Body of pancreas (tissue), 4 donors: Measurements from ENCODE around the gene FOXK1. TPM values are rescaled to one million over a fixed set of nuclear protein-coding genes. Genes with fewer than 3 reads are reported as not detected.

Experiments
- ATAC-seq: fragments of 150-250 bp; one replicate; pipeline ENCODE4 v1.9.1; 2016
- DNase-seq, 4 donors: peaks; one replicate each; pipeline ENCODE4 v3.0.0-alpha.2; 2019
- H3K27ac ChIP-seq, 4 donors: fragments of 200-600 bp; sonication (generic); 1 replicate in 3 of 4; 2 replicates in 1 of 4; pipeline versions ENCODE4 v1.5.1 to v1.6.1; 2016 to 2019; ENCODE audit warnings: mild to moderate bottlenecking in 1 of 4, mixed read lengths in 1 of 4, moderate library complexity in 1 of 4
- H3K27me3 ChIP-seq, 2 donors: fragments of 200-600 bp; sonication (generic); one replicate each; pipeline ENCODE4 v1.6.0; 2016; ENCODE audit warnings: mild to moderate bottlenecking in 1 of 2
- H3K36me3 ChIP-seq, 2 donors: fragments of 200-600 bp; sonication (generic); replicated peaks in 1 of 2; 2 replicates each; pipeline ENCODE4 v1.5.1; 2016; ENCODE audit warnings: low read depth in 2 of 2; ENCODE audit not compliant: insufficient read depth in 1 of 2
- H3K4me1 ChIP-seq: fragments of 200-600 bp; sonication (generic); one replicate; pipeline ENCODE4 v1.6.0; 2016
- H3K4me3 ChIP-seq, 2 donors: fragments of 200-600 bp; sonication (generic); 1 replicate in 1 of 2; 2 replicates in 1 of 2; pipeline ENCODE4 v1.5.1; 2016 to 2019
- H3K9me3 ChIP-seq, 3 donors: fragments of 200-600 bp; sonication (generic); 1 replicate in 2 of 3; 2 replicates in 1 of 3; pipeline ENCODE4 v1.5.1; 2016
- CTCF ChIP-seq, 7 experiments: fragments of 450-650 bp in 4 of 7; fragments of 200-600 bp in 3 of 7; sonication (generic) in 3 of 7; IDR thresholded peaks; one replicate each; pipeline ENCODE4 v1.5.1; 2016 to 2019; ENCODE audit warnings: antibody characterized with exemption in 7 of 7
- POLR2A ChIP-seq, 3 donors: fragments of 450-650 bp; IDR thresholded peaks; one replicate each; pipeline ENCODE4 v1.6.1; 2016; ENCODE audit warnings: antibody characterized with exemption in 3 of 3, mild to moderate bottlenecking in 2 of 3
- WGBS, 2 donors: methylation state at CpG; one replicate each; pipeline ENCODE4 v1.1.5; 2017; 5-methylcytosine and 5-hydroxymethylcytosine counted together
- intact Hi-C: fragments of 100-400 bp; cut with DNase I; formaldehyde crosslinking; loops from one replicate; pipeline ENCODE4 v1.15.1; 2023
- total RNA-seq, 2 donors: library from RNA; depleted of rRNA; stranded (reverse); fragments of >200 nt; gene quantifications; one replicate each; pipeline ENCODE4 v1.1.0, GENCODE V29; 2016

FOXK1 gene
- total RNA-seq, 2 donors from 2014 or later, result 16.2 to 17.6 TPM

GRCh38 chr7:4785371-4785770, 103.3 kb downstream of the FOXK1 start:
- DNase-seq, result no peak
- Histone ChIP-seq H3K4me1 (no peaks in the 10 kb centered on the region), H3K9me3 (no peaks in the 10 kb centered on the region), H3K27me3 (no peaks in the 10 kb centered on the region), H3K36me3 (peaks cover 5 to 39% of the 10 kb centered on the region in 2 donors), H3K27ac (no peak overlapping the region), H3K4me3 (no peak overlapping the region)
- no peak for TF ChIP-seq POLR2A (IDR thresholded peaks at IDR 0.05)
- TF ChIP-seq CTCF (IDR thresholded peaks at IDR 0.05), result no peak
- intact Hi-C loops, result no loop called here
- no peak for ATAC-seq
- 86 to 95% methylated on average over 12 to 19 of the region's 20 CpGs for WGBS, 2 donors

DNA sequence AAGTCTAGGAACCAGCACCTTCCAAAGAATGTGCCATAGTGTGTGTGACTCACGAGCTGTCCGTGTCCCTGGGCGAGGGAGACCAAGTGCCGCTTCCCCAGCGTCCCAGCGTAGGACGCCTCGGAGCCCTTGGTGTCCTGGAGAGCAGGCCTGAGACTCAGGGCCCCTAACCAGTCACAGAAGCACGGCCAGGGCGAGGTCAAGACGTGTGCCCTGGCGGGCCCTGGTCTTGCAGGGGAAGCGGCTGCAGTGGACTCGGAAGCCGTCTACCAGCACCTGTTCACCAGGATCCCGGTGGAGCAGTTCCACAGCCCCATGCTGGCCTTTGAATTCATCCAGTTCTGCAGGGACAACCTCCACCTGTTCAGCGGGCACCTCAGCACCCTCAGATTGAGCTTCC, 103.9 kb downstream of the FOXK1 start:
- Histone ChIP-seq H3K27me3 (no peaks in the 10 kb centered on the region), H3K27ac (no peak overlapping the region), H3K36me3 (peaks cover 8 to 36% of the 10 kb centered on the region in 2 donors), H3K9me3 (no peaks in the 10 kb centered on the region), H3K4me1 (no peaks in the 10 kb centered on the region), H3K4me3 (no peak overlapping the region)
- DNase-seq (no peak), ATAC-seq (no peak)
- 92 to 93% methylated on average over 8 to 17 of the region's 17 CpGs for whole genome bisulfite sequencing, 2 donors
- intact Hi-C loops, result no loop called here
- TF ChIP-seq CTCF (IDR thresholded peaks at IDR 0.05), result no peak
- no peak for TF ChIP-seq POLR2A (IDR thresholded peaks at IDR 0.05)

DNA sequence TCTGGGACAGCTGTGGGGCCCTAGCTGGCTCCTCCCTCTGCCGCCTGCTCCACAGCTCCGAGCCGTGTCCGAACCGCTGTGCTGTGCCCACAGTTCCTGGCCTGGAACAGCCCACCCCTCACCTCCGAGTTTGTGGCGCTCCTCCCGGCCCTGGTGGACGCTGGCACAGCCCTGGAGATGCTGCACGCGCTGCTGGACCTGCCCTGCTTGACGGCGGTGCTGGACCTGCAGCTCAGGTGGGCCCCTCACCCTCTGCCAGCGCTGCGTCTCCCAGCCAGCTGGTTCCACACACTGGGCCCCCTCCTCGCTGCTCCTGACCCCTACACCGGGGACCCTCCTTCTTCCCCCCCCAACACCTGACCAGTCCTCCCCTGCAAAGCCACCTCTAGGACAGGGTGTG, 105.4 kb downstream of the FOXK1 start:
- Histone ChIP-seq H3K4me3 (no peak overlapping the region), H3K27ac (no peak overlapping the region), H3K27me3 (no peaks in the 10 kb centered on the region), H3K9me3 (no peaks in the 10 kb centered on the region), H3K4me1 (peaks cover 9% of the 10 kb centered on the region), H3K36me3 (peaks cover 12 to 21% of the 10 kb centered on the region in 2 donors)
- ATAC-seq, result no peak
- no peak for TF ChIP-seq POLR2A (IDR thresholded peaks at IDR 0.05)
- no peak for TF ChIP-seq CTCF (IDR thresholded peaks at IDR 0.05)
- WGBS, 2 donors, result 91 to 97% methylated on average over 5 to 17 of the region's 17 CpGs
- intact Hi-C loops, result no loop called here
- DNase-seq, result no peak

GRCh38 chr7:4787947-4788626, 106.0 kb downstream of the FOXK1 start:
- DNase-seq (no peak), ATAC-seq (no peak)
- peaks cover 15% of the 10 kb centered on the region for H3K4me1 ChIP-seq
- intact Hi-C loops, result no loop called here
- no peaks in the 10 kb centered on the region for H3K27me3 ChIP-seq
- TF ChIP-seq POLR2A (IDR thresholded peaks at IDR 0.05) (no peak), CTCF (IDR thresholded peaks at IDR 0.05) (no peak)
- WGBS, 2 donors, result 85 to 100% methylated on average over 3 to 23 of the region's 23 CpGs
- no peak overlapping the region for H3K4me3 ChIP-seq
- H3K9me3 ChIP-seq, result no peaks in the 10 kb centered on the region
- H3K36me3 ChIP-seq, result peaks cover 12 to 19% of the 10 kb centered on the region in 2 donors
- H3K27ac ChIP-seq, result no peak overlapping the region

DNA sequence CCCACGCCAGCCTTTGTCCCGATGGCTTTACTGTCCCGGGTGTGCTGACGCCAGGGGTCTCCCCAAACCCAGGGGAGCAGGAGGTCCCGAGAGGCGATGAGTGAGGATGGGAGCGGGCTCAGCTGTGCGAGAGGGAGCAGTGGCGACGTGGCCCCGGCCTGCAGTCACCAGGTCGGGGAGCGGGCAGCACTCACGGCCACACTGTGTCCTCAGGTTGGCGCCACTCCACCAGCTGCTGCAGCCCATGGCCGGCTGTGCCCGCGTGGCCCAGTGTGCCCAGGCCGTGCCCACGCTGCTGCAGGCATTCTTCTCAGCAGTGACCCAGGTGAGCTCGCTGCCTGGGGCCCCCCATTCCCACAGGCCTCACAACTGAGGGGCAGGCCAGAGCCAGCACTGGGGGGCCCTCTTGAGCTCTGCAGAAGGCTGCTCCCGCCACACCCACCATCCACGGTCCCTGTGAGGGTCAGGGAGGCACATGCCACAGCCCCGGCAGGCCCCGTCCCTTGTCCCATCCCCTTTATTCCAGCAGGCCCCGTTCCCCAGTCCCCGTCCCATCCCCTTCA, 106.6 kb downstream of the FOXK1 start:
- DNase-seq, result no peak
- Histone ChIP-seq H3K4me3 (no peak overlapping the region), H3K27me3 (no peaks in the 10 kb centered on the region), H3K9me3 (no peaks in the 10 kb centered on the region), H3K4me1 (peaks cover 15% of the 10 kb centered on the region), H3K36me3 (peaks cover 12 to 19% of the 10 kb centered on the region in 2 donors), H3K27ac (no peak overlapping the region)
- WGBS, 2 donors, result 89 to 95% methylated on average over 6 to 27 of the region's 27 CpGs
- TF ChIP-seq CTCF (IDR thresholded peaks at IDR 0.05) (no peak), POLR2A (IDR thresholded peaks at IDR 0.05) (no peak)
- intact Hi-C loops, result no loop called here
- ATAC-seq, result no peak
